GM18861 (cell line): ENCODE data around the gene ADAMTSL3.
A peak's percentile ranks its signal among the peaks of the same experiment; 100 is the strongest.

Experiments used
- ATAC-seq: cut with Tn5 transposase; IDR thresholded peaks from one replicate; pipeline ENCODE4 v1.9.1; 2021; ENCODE audit not compliant: unreplicated experiment

The ADAMTSL3 gene

GRCh38 chr15:83914906-83915305 lies 261.0 kb downstream of the ADAMTSL3 start:
- ATAC-seq, result no peak

- ATAC-seq, result no peak
Observed at GRCh38 chr15:83917432-83917831, 263.5 kb downstream of the ADAMTSL3 start.

GRCh38 chr15:83918011-83918410 lies 264.1 kb downstream of the ADAMTSL3 start:
- ATAC-seq, result no peak

- ATAC-seq, result peak; percentile 70
Observed at GRCh38 chr15:83919319-83919830, 265.5 kb downstream of the ADAMTSL3 start.

- no peak for ATAC-seq
Observed at GRCh38 chr15:83919978-83920510, 266.1 kb downstream of the ADAMTSL3 start.

GRCh38 chr15:83922649-83923294 lies 268.8 kb downstream of the ADAMTSL3 start:
- no peak for ATAC-seq

- no peak for ATAC-seq
Observed at GRCh38 chr15:83926116-83926515, 272.2 kb downstream of the ADAMTSL3 start.

GRCh38 chr15:83927704-83928391 lies 273.9 kb downstream of the ADAMTSL3 start:
- ATAC-seq, result peak; percentile 35

- peak; percentile 82 for ATAC-seq
Observed at GRCh38 chr15:83928392-83928734, 274.4 kb downstream of the ADAMTSL3 start.

GRCh38 chr15:83928878-83929418 lies 275.0 kb downstream of the ADAMTSL3 start:
- peak; percentile 36 for ATAC-seq

GRCh38 chr15:83929619-83930018 lies 275.7 kb downstream of the ADAMTSL3 start:
- ATAC-seq, result no peak

- ATAC-seq, result no peak
Observed at GRCh38 chr15:83930392-83931212, 276.7 kb downstream of the ADAMTSL3 start.

- no peak for ATAC-seq
Observed at GRCh38 chr15:83935774-83936173, 281.9 kb downstream of the ADAMTSL3 start.

GRCh38 chr15:83940136-83940535 lies 286.2 kb downstream of the ADAMTSL3 start:
- no peak for ATAC-seq

GRCh38 chr15:83943043-83943442 lies 289.1 kb downstream of the ADAMTSL3 start:
- ATAC-seq, result no peak

- no peak for ATAC-seq
Observed at GRCh38 chr15:83943849-83944404, 290.0 kb downstream of the ADAMTSL3 start.

GRCh38 chr15:83947156-83947555 lies 293.2 kb downstream of the ADAMTSL3 start:
- ATAC-seq, result no peak

- ATAC-seq, result no peak
Observed at GRCh38 chr15:83954506-83954905, 300.6 kb downstream of the ADAMTSL3 start.

GRCh38 chr15:83955806-83956265 lies 301.9 kb downstream of the ADAMTSL3 start:
- ATAC-seq, result peak; percentile 95

GRCh38 chr15:83956887-83957286 lies 303.0 kb downstream of the ADAMTSL3 start:
- no peak for ATAC-seq

GRCh38 chr15:83959477-83959876 lies 305.6 kb downstream of the ADAMTSL3 start:
- ATAC-seq, result no peak
